H1 (cell line): ENCODE measurements around the gene FKBP6. TPM values are rescaled to one million over a fixed set of nuclear protein-coding genes. Genes with fewer than 3 reads are reported as not detected.

ENCODE experiments used
- CTCF ChIA-PET: fragments of 300-600 bp; sonication (Branson Sonifier 250); formaldehyde crosslinking; loops from one replicate; lab custom pipeline; 2021; ENCODE audit not compliant: partially characterized antibody; lab: Charles Lee
- POLR2A ChIA-PET: fragments of 300-600 bp; sonication (Branson Sonifier 250); formaldehyde crosslinking; loops from one replicate; lab custom pipeline; 2021; ENCODE audit warnings: inconsistent platforms; ENCODE audit not compliant: partially characterized antibody; lab: Charles Lee
- DNase-seq, 2 experiments: peaks; one replicate each; pipeline versions ENCODE4 v3.0.0 to v3.0.0-alpha.2; 2010 to 2022; ENCODE audit warnings: low spot score in 2 of 2, low read depth in 1 of 2, mixed read lengths in 1 of 2
- FAIRE-seq: peaks from 2 replicates; lab custom pipeline; 2011; peaks lifted over from hg19 to GRCh38; lab: Jason Lieb, UNC
- H2AFZ ChIP-seq: 2 replicates; pipeline ENCODE4 v1.8.1; 2012; ENCODE audit warnings: low read length, inconsistent platforms
- H2AK5ac ChIP-seq: 2 replicates; pipeline ENCODE4 v1.6.1; 2013; ENCODE audit warnings: low read depth, low read length
- H2BK120ac ChIP-seq: replicated peaks from 2 replicates; pipeline ENCODE3; 2013; ENCODE audit warnings: low read depth, low read length, inconsistent platforms
- H2BK12ac ChIP-seq: 2 replicates; pipeline ENCODE4 v1.6.1; 2013; ENCODE audit warnings: low read depth, low read length
- H2BK15ac ChIP-seq: 2 replicates; pipeline ENCODE4 v1.6.1; 2013; ENCODE audit warnings: low read length
- H2BK20ac ChIP-seq: 2 replicates; pipeline ENCODE4 v1.6.1; 2013; ENCODE audit warnings: low read length
- H2BK5ac ChIP-seq: 2 replicates; pipeline ENCODE4 v1.6.1; 2013; ENCODE audit warnings: low read depth, low read length
- H3K14ac ChIP-seq: 2 replicates; pipeline ENCODE4 v1.6.1; 2013; ENCODE audit warnings: inconsistent platforms; ENCODE audit not compliant: insufficient read length
- H3K18ac ChIP-seq: 2 replicates; pipeline ENCODE4 v1.6.1; 2013; ENCODE audit warnings: low read length; ENCODE audit errors: extremely low read depth
- H3K23ac ChIP-seq: 2 replicates; pipeline ENCODE4 v1.6.1; 2013; ENCODE audit warnings: inconsistent platforms; ENCODE audit not compliant: insufficient read length
- H3K23me2 ChIP-seq: 2 replicates; pipeline ENCODE4 v1.6.1; 2013; ENCODE audit warnings: low read depth, low read length
- H3K27ac ChIP-seq: 2 replicates; pipeline ENCODE4 v1.6.1; 2011; ENCODE audit warnings: low read depth, low read length, inconsistent platforms
- H3K27me3 ChIP-seq, 4 experiments: replicated peaks in 1 of 4; 1 replicate in 1 of 4; 2 replicates in 3 of 4; pipeline versions ENCODE4 v1.6.1 to v1.8.1; 2011 to 2013; ENCODE audit warnings: low read length in 3 of 4, mild to moderate bottlenecking in 3 of 4, inconsistent platforms in 2 of 4, mixed read lengths in 2 of 4, moderate library complexity in 1 of 4; ENCODE audit not compliant: control insufficient read depth in 3 of 4, insufficient read depth in 3 of 4; ENCODE audit errors: extremely low read depth in 1 of 4
- H3K36me3 ChIP-seq, 4 experiments: 2 replicates each; pipeline versions ENCODE4 v1.6.1 to v1.8.1; 2011 to 2013; ENCODE audit warnings: mild to moderate bottlenecking in 4 of 4, low read length in 3 of 4, moderate library complexity in 2 of 4, control low read depth in 1 of 4, inconsistent platforms in 1 of 4; ENCODE audit not compliant: insufficient read depth in 4 of 4, control insufficient read depth in 2 of 4
- H3K4ac ChIP-seq: replicated peaks from 2 replicates; pipeline ENCODE3; 2013; ENCODE audit warnings: low read length, low read depth, mixed read lengths, inconsistent platforms; ENCODE audit not compliant: insufficient read length
- H3K4me1 ChIP-seq, 4 experiments: replicated peaks in 1 of 4; 1 replicate in 1 of 4; 2 replicates in 3 of 4; pipeline versions ENCODE4 v1.6.1 to v1.8.1; 2011 to 2013; ENCODE audit warnings: low read length in 3 of 4, inconsistent platforms in 2 of 4, mixed read lengths in 1 of 4; ENCODE audit not compliant: insufficient read depth in 4 of 4, control insufficient read depth in 3 of 4
- H3K4me2 ChIP-seq, 2 experiments: 2 replicates each; pipeline versions ENCODE4 v1.6.1 to v1.8.1; 2011 to 2013; ENCODE audit warnings: low read depth in 2 of 2, low read length in 2 of 2, control low read depth in 1 of 2, inconsistent platforms in 1 of 2, mild to moderate bottlenecking in 1 of 2; ENCODE audit not compliant: insufficient read depth in 1 of 2
- H3K4me3 ChIP-seq, 4 experiments: fragments of 200-600, 300-600 bp in 1 of 4; sonication (generic), shearing (Covaris generic), sonication (Bioruptor Twin) in 1 of 4; 2 replicates each; pipeline versions ENCODE4 v1.5.1 to v1.8.1; 2011 to 2016; ENCODE audit warnings: low read length in 4 of 4, low read depth in 3 of 4, control low read depth in 2 of 4, inconsistent platforms in 2 of 4, mild to moderate bottlenecking in 2 of 4, mixed read lengths in 1 of 4, moderate library complexity in 1 of 4; ENCODE audit not compliant: insufficient read depth in 2 of 4; ENCODE audit errors: extremely low read depth in 1 of 4
- H3K56ac ChIP-seq: replicated peaks from 2 replicates; pipeline ENCODE3; 2013; ENCODE audit warnings: low read depth, mild to moderate bottlenecking, mixed read lengths, low read length, inconsistent platforms; ENCODE audit not compliant: insufficient read length
- H3K79me1 ChIP-seq: 2 replicates; pipeline ENCODE4 v1.6.1; 2013; ENCODE audit warnings: low read depth, low read length, control low read depth
- H3K79me2 ChIP-seq, 2 experiments: 2 replicates each; pipeline versions ENCODE4 v1.6.1 to v1.8.1; 2012 to 2013; ENCODE audit warnings: low read length in 2 of 2, mild to moderate bottlenecking in 2 of 2, inconsistent platforms in 1 of 2; ENCODE audit not compliant: insufficient read depth in 2 of 2, control insufficient read depth in 1 of 2
- H3K9ac ChIP-seq, 4 experiments: replicated peaks in 1 of 4; 1 replicate in 1 of 4; 2 replicates in 3 of 4; pipeline versions ENCODE4 v1.6.1 to v1.8.1; 2011 to 2013; ENCODE audit warnings: low read depth in 3 of 4, low read length in 3 of 4, control low read depth in 2 of 4, mild to moderate bottlenecking in 2 of 4, moderate library complexity in 2 of 4, inconsistent platforms in 1 of 4; ENCODE audit errors: extremely low read depth in 1 of 4
- H3K9me3 ChIP-seq, 2 experiments: 2 replicates each; pipeline versions ENCODE4 v1.6.1 to v1.8.1; 2012 to 2013; ENCODE audit warnings: mild to moderate bottlenecking in 2 of 2, moderate library complexity in 2 of 2, control low read depth in 1 of 2, inconsistent platforms in 1 of 2, low read depth in 1 of 2, low read length in 1 of 2, mixed read lengths in 1 of 2; ENCODE audit not compliant: insufficient read depth in 2 of 2
- H4K20me1 ChIP-seq, 2 experiments: replicated peaks in 1 of 2; 2 replicates each; pipeline versions ENCODE3 to v1.8.1; 2011 to 2013; ENCODE audit warnings: inconsistent platforms in 2 of 2, low read length in 2 of 2, mild to moderate bottlenecking in 1 of 2; ENCODE audit not compliant: insufficient read depth in 2 of 2, control insufficient read depth in 1 of 2
- H4K5ac ChIP-seq: 2 replicates; pipeline ENCODE4 v1.6.1; 2013; ENCODE audit warnings: low read length, low read depth, mixed read lengths, inconsistent platforms; ENCODE audit not compliant: insufficient read length
- H4K8ac ChIP-seq: 2 replicates; pipeline ENCODE4 v1.8.0; 2013; ENCODE audit warnings: mild to moderate bottlenecking, moderate library complexity, low read length, inconsistent platforms; ENCODE audit not compliant: insufficient read depth; ENCODE audit errors: extremely low read depth
- H4K91ac ChIP-seq: replicated peaks from 2 replicates; pipeline ENCODE3; 2013; ENCODE audit warnings: low read length, mixed read lengths, inconsistent platforms; ENCODE audit not compliant: insufficient read length
- ASH2L ChIP-seq: fragments of 200-600, 300-600 bp; sonication (generic); IDR thresholded peaks from one replicate; pipeline ENCODE4 v1.7.1; 2017; ENCODE audit warnings: low read length
- BACH1 ChIP-seq: IDR thresholded peaks from 2 replicates; pipeline ENCODE4 v1.6.1; 2012; ENCODE audit warnings: low read length, improper control_type of control experiment
- BRCA1 ChIP-seq: IDR thresholded peaks from 2 replicates; pipeline ENCODE4 v1.6.1; 2012; ENCODE audit warnings: low read depth, low read length, improper control_type of control experiment
- EGR1 ChIP-seq: IDR thresholded peaks from 2 replicates; pipeline ENCODE4 v1.6.1; 2011; ENCODE audit warnings: low read depth, low read length, borderline replicate concordance
- JUN ChIP-seq: IDR thresholded peaks from 2 replicates; pipeline ENCODE4 v1.6.1; 2011; ENCODE audit warnings: low read depth, mild to moderate bottlenecking, improper control_type of control experiment, low read length
- POLR2AphosphoS5 ChIP-seq: IDR thresholded peaks from 2 replicates; pipeline ENCODE4 v1.6.1; 2011; ENCODE audit warnings: low read depth, low read length
- RBBP5 ChIP-seq: IDR thresholded peaks from 2 replicates; pipeline ENCODE4 v1.7.1; 2012; ENCODE audit warnings: low read depth, mild to moderate bottlenecking, inconsistent platforms, low read length, moderate library complexity, borderline replicate concordance
- TAF1 ChIP-seq: IDR thresholded peaks from 2 replicates; pipeline ENCODE4 v1.6.1; 2011; ENCODE audit warnings: mild to moderate bottlenecking, low read depth, low read length
- TEAD4 ChIP-seq: IDR thresholded peaks from 2 replicates; pipeline ENCODE4 v1.6.1; 2012; ENCODE audit warnings: low read depth, low read length, inconsistent platforms, mixed read lengths
- WGBS, 2 experiments: shearing (Covaris generic) in 1 of 2; methylation state at CpG; one replicate each; pipeline versions ENCODE4 v1.1.6 to v1.1.7; 2013 to 2015; ENCODE audit warnings: low lambda C conversion rate in 2 of 2, mixed read lengths in 2 of 2, inconsistent platforms in 1 of 2, low coverage in 1 of 2, missing lambda C conversion rate in 1 of 2; ENCODE audit not compliant: insufficient replicate concordance in 2 of 2, insufficient coverage in 1 of 2, insufficient read length in 1 of 2; ENCODE audit errors: extremely low coverage in 1 of 2, missing lambda C conversion rate in 1 of 2; 5-methylcytosine and 5-hydroxymethylcytosine counted together
- polyA plus RNA-seq, 7 experiments: library from polyadenylated mRNA; depleted of rRNA in 3 of 7; stranded (reverse) in 5 of 7; unstranded in 2 of 7; fragments of >200 nt in 5 of 7; fragments of 200-250 nt in 2 of 7; gene quantifications; 1 replicate in 5 of 7; 2 replicates in 1 of 7; 4 replicates in 1 of 7; pipeline versions ENCODE4 v1.2.1 to v1.2.3, GENCODE V29; 2011 to 2013; ENCODE audit warnings: missing spikeins in 2 of 7, mixed read lengths in 2 of 7
- total RNA-seq: library from RNA; stranded (reverse); fragmentation: NEBNext Ultra II Directional; extraction: Animal tissue kit (Norgen Biotek cat#: 25700); gene quantifications from 2 replicates; pipeline ENCODE4 v1.2.1, GENCODE V29; 2021

FKBP6 gene
- total and polyA plus RNA-seq, 2 of the 8 experiments (the other 6 are each of a cell fraction or from before 2014, with no cell fraction given), result 0.14 to 0.19 TPM

- no peaks in the 10 kb centered on the region for H4K20me1 ChIP-seq
- WGBS, 2 experiments, result 96% methylated on average over 12 of the region's 21 CpGs; no CpG with 5 or more reads in 1 of the 2 experiments
- no peak overlapping the region for H2AK5ac ChIP-seq
- no peak overlapping the region; the same call in 1 of the 2 replicates for H4K8ac ChIP-seq
- H3K14ac ChIP-seq, result no peak overlapping the region
- no peak overlapping the region for H3K23ac ChIP-seq
- H3K9ac ChIP-seq, result no peak overlapping the region
- H4K91ac ChIP-seq, result no peak overlapping the region
- TF ChIP-seq JUN, result no peak
- TF ChIP-seq TEAD4, result no peak
- TF ChIP-seq POLR2AphosphoS5, result no peak
- TF ChIP-seq TAF1, result no peak
- TF ChIP-seq BRCA1, result no peak
- TF ChIP-seq ASH2L, result no peak
- no peak for TF ChIP-seq BACH1
- TF ChIP-seq EGR1, result no peak
- TF ChIP-seq RBBP5, result no peak
- no peak overlapping the region for H2BK12ac ChIP-seq
- H3K4me3 ChIP-seq, result no peak overlapping the region
- ChIA-PET CTCF (interaction anchor here (0.5 to 1.3 kb wide), 3 partner anchors 10 to 39 kb away, joined by 3 to 8 read pairs (median 4); no protein-coding TSS in a partner anchor), POLR2A (interaction anchor here (0.5 kb wide), 1 partner anchor 10 kb away, joined by 3 read pairs; no protein-coding TSS in a partner anchor)
- no peak overlapping the region for H2BK120ac ChIP-seq
- H3K27me3 ChIP-seq, result no peaks in the 10 kb centered on the region
- peaks cover 0 to 11% (median 0%) of the 10 kb centered on the region in 4 experiments; a peak in 1 of 7 replicates for H3K4me1 ChIP-seq
- no peak for FAIRE-seq
- H4K5ac ChIP-seq, result no peak overlapping the region
- no peaks in the 10 kb centered on the region for H3K23me2 ChIP-seq
- no peak for DNase-seq
- H2BK20ac ChIP-seq, result no peak overlapping the region
- no peaks in the 10 kb centered on the region for H3K79me2 ChIP-seq
- H3K56ac ChIP-seq, result no peak overlapping the region
- H2BK15ac ChIP-seq, result no peak overlapping the region
- no peak overlapping the region for H3K4me2 ChIP-seq
- no peak overlapping the region for H3K4ac ChIP-seq
- no peak overlapping the region for H2AFZ ChIP-seq
- H3K9me3 ChIP-seq, result no peaks in the 10 kb centered on the region
- H3K36me3 ChIP-seq, result no peaks in the 10 kb centered on the region
- no peak overlapping the region for H3K27ac ChIP-seq
- H3K18ac ChIP-seq, result no peak overlapping the region
- no peaks in the 10 kb centered on the region for H3K79me1 ChIP-seq
- H2BK5ac ChIP-seq, result no peak overlapping the region
Measured at GRCh38 chr7:73358590-73359275, 30.8 kb downstream of the FKBP6 start.
